ENCODE data around the gene ELOVL7.

DNA sequence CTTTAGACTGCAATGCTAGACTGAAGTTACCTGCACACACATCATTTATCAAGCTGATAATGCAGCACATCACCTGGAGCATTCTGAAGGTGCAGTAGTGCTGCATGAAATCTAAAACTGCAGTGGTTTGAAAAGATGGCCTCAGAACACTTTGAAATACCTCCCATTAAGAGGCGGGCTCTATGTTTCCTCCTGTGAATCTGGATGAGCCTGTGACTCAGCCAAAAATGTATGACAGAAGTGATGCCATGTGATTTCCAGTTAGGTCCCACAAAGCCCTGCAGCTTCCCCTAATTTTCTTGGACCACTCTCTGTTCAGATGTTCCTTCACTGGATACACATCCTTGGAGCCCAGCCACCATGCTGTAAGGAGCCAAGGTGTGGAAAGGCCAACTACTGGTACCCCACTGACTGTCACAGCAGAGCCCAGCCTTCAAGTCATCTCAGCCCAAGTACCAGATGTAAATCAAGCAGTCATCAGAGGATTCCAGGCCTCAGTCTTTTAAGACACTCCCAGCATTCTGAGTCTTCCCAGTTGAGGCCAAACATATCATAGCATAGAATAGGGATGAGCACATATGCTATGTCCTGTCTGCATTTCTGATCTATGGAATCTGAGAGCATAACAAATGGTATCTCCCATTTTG, 116.9 kb downstream of the ELOVL7 start:
- TF ChIP-seq SP1 (IDR thresholded peaks at IDR 0.05; ENCODE audit: low read depth, low read length), result no peak
- no peak for TF ChIP-seq EP300 (IDR thresholded peaks at IDR 0.05; ENCODE audit: borderline replicate concordance in 1 of 2, low read depth in 2 of 2, low read length in 2 of 2)
- TF ChIP-seq, protein P1, sequence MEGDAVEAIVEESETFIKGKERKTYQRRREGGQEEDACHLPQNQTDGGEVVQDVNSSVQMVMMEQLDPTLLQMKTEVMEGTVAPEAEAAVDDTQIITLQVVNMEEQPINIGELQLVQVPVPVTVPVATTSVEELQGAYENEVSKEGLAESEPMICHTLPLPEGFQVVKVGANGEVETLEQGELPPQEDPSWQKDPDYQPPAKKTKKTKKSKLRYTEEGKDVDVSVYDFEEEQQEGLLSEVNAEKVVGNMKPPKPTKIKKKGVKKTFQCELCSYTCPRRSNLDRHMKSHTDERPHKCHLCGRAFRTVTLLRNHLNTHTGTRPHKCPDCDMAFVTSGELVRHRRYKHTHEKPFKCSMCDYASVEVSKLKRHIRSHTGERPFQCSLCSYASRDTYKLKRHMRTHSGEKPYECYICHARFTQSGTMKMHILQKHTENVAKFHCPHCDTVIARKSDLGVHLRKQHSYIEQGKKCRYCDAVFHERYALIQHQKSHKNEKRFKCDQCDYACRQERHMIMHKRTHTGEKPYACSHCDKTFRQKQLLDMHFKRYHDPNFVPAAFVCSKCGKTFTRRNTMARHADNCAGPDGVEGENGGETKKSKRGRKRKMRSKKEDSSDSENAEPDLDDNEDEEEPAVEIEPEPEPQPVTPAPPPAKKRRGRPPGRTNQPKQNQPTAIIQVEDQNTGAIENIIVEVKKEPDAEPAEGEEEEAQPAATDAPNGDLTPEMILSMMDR (IDR thresholded peaks at IDR 0.05; ENCODE audit: control extremely low read depth in 1 of 3, insufficient read depth in 1 of 3, low read depth in 1 of 3, low read length in 3 of 3), result no peak
- TF ChIP-seq RAD21 (IDR thresholded peaks at IDR 0.05 in 1 of 2, conservative IDR thresholded peaks at IDR 0.05 in 1 of 2; ENCODE audit: low read depth in 2 of 2, low read length in 2 of 2), result no peak
- no peak for TF ChIP-seq RFX5 (IDR thresholded peaks at IDR 0.05; ENCODE audit: borderline replicate concordance, low read depth, low read length)
- TF ChIP-seq CEBPB (IDR thresholded peaks at IDR 0.05; ENCODE audit: low read depth, low read length), result no peak
